Measurements from ENCODE around the gene FER.

- TF ChIP-seq MXI1 (conservative IDR thresholded peaks at IDR 0.05; ENCODE audit: poor library complexity, severe bottlenecking) = no peak
- no peak for TF ChIP-seq CTCF (IDR thresholded peaks at IDR 0.05; ENCODE audit: poor library complexity, severe bottlenecking)
- no peak for TF ChIP-seq EZH2 (IDR thresholded peaks at IDR 0.05; ENCODE audit: borderline replicate concordance, insufficient read depth, low read length, poor library complexity, severe bottlenecking)
- no peak for TF ChIP-seq POLR2AphosphoS5 (IDR thresholded peaks at IDR 0.05)
- no peak for TF ChIP-seq SMC3 (conservative IDR thresholded peaks at IDR 0.05; ENCODE audit: poor library complexity)
- TF ChIP-seq REST (IDR thresholded peaks at IDR 0.05; ENCODE audit: borderline replicate concordance) = no peak
- TF ChIP-seq EP300 (conservative IDR thresholded peaks at IDR 0.05; ENCODE audit: poor library complexity, severe bottlenecking) = no peak
- no peak for TF ChIP-seq RAD21 (conservative IDR thresholded peaks at IDR 0.05)
- TF ChIP-seq TAF1 (IDR thresholded peaks at IDR 0.05; ENCODE audit: low read depth) = no peak
Observed at GRCh38 chr5:109199799-109200620, 452.3 kb downstream of the FER start.
